Activated naive CD4-positive, alpha-beta T cell treated with anti-CD3 and anti-CD28 coated beads, Interleukin-2, amount 50 U/mL, for 72 hours (primary cell): ENCODE measurements around the gene RAB11FIP5. TPM values are rescaled to one million over a fixed set of nuclear protein-coding genes. Genes with fewer than 3 reads are reported as not detected.
A peak's percentile ranks its signal among the peaks of the same experiment; 100 is the strongest.

ENCODE experiments used
- ATAC-seq, 2 donors: fragments of 150-1000 bp; cut with Tn5 transposase; 2 replicates each; pipeline ENCODE4 v1.10.0; 2021; ENCODE audit warnings: mild to moderate bottlenecking in 2 of 2, moderate library complexity in 2 of 2
- DNase-seq, 2 donors: peaks; one replicate each; pipeline ENCODE4 v3.0.0; 2021 to 2022; ENCODE audit warnings: low spot score in 2 of 2
- H3K27ac Mint-ChIP-seq, 2 donors: one replicate each; pipeline ENCODE4 v1.8.0; 2022; ENCODE audit warnings: mild to moderate bottlenecking in 2 of 2, mixed read lengths in 2 of 2
- H3K36me3 Mint-ChIP-seq, 2 donors: one replicate each; pipeline ENCODE4 v1.8.0; 2022; ENCODE audit warnings: mixed read lengths in 2 of 2
- H3K9me3 Mint-ChIP-seq, 2 donors: one replicate each; pipeline ENCODE4 v1.8.0; 2022; ENCODE audit warnings: mixed read lengths in 2 of 2
- total RNA-seq, 2 donors: library from RNA; stranded (reverse); gene quantifications; one replicate each; pipeline ENCODE4 v1.2.3, GENCODE V29; 2022

Gene RAB11FIP5
- total RNA-seq, 2 donors from 2014 or later = 8.3 to 27.9 TPM

DNA sequence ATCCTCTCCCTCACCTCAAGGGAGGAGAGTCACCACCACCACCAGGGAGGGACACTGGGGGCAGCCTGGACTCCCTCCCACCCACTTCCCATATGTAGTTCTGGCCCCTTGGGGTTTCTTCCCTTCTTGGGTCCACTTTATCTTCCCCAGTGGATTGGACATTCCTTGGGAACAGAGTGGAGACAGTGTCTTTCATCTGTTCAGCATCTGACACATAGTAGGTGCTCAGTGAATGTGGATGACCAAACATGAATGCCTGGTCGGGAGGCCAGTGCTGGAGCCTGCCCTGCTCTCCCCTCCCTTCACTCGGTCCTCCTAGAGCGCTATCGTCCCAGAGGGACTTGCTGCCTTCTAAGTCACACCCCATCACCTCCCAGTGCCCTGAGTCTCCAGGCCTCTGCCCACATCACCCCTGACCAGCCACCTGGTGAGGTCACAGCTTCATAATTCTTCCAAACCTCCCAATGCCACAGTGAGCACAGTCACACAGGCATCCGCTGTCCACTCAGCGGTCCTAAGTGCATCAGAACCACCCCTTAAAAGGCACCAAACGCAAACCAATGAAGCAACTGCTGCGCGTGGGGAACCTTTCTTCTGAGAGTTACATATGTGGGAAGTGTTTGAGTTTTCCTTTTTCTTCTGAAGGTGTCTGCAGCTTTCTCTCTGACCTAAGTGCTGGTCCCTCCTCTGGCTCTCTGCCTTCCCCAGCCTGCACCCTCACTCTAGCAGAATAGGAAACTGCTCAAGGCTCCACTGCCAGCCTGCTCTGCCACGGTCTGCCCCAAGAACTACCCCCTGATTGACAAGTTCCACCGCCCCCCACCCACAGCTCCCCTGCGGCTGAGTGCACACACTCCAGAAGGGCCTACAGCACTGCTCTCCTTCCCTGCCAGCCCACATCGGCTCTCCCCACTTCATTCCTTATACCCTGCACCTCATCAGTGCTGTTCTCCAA, 34.0 kb downstream of the RAB11FIP5 start:
- H3K27ac Mint-ChIP-seq = peak overlapping the region; percentile 4 to 55
- no peaks in the 10 kb centered on the region for H3K9me3 Mint-ChIP-seq
- DNase-seq (no peak), ATAC-seq (no peak)
- no peaks in the 10 kb centered on the region for H3K36me3 Mint-ChIP-seq

DNA sequence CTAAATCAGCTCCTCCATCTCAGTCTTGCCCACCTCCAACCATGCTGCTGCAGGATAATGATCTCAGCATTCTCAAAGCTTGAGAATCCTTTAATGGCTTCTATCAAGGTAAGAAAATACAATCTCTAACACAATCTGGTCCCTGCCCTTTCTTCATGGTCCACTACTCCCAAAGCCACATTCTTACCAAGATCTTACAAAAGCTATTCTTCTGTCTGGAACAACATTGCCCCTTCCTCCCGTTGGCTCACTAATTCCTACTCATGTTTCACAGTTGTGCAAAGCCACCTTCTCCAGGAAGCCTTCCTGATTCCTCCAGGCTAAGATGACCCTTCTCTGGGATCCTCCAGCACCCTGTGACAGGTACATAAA, 35.3 kb downstream of the RAB11FIP5 start:
- H3K27ac Mint-ChIP-seq = peak overlapping the region in 1 of 2 donors; percentile 5
- no peaks in the 10 kb centered on the region for H3K36me3 Mint-ChIP-seq
- ATAC-seq = no peak
- no peak for DNase-seq
- H3K9me3 Mint-ChIP-seq = no peaks in the 10 kb centered on the region

DNA sequence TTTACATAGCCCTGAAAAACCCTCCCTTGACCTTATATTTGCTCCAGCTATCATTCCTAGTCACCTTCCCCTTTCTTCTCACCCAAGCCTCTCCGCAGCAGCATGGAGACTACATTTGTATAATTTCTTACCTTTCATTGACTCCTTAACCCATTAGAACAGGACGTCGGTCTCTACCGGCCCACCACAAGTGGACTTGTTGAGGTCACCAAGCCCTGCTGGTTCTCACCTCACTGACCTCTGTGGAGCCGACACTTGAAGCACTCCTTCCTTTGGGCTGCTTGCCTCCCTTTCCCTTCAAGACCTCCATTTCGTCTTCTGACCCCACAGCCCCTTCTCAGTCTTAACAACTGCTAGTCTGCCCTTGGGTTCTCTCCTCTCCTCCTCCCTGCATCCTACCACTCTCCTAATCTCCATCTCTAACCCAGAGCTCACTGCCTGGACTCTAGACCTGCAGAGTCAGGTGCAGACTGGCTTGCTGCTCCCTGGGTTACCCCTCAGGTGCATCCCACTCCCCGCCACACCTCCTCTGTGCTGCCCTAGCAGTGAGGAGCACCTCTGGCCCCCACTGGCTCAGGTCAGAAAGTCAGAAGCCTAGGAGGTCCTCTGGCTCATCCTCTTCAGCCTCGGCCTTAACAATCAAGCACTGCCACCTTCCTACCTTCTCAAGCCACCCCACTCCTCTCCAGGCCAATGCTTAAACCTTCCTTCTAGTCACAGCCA, 35.9 kb downstream of the RAB11FIP5 start:
- DNase-seq (no peak), ATAC-seq (no peak)
- Mint-ChIP-seq H3K27ac (peak overlapping the region; percentile 3 to 25), H3K9me3 (no peaks in the 10 kb centered on the region), H3K36me3 (peaks cover 0 to 5% of the 10 kb centered on the region in 2 donors)

DNA sequence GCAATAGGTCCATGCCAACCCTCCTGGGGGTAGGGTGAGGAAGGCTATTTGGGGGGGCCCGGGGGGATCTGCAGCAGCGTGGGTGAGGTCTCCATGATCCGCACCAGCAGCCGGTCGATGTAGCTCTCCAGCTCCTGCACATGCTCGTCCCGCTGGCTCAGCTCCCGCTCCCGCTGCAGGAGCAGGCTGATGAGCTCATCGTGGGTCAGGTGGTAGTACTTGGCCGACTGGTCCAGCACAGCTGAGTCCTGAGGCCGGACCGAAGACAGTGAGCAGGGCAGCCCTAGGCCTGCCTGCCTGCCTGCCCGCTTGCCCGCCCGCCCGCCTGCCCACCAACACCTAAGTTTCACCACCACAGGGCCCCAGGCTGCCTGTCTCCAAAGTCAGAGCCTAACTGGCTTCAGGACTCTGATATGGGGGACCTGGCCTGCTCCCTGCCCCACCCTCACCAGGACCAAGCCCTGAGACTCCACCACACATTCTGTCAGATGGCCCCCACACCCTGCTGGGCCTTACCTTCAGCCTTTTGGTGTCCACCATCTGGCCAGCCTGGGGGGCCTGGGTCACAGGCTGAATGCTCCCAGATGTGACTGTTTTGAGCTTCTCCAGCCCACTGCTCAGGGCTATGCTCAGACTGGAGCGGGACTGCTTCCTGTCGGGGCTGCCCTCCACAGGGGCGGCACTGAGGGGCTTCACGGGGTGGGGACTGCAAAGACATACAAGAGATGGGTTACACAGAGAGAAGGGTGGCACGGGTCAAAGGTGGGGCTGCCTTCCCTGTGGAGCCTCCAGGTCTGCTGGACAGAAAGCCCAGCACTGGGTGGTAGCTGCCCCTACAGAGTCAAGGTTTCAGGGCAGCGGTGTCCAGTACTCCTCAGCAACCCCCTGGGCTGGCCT, 37.0 kb downstream of the RAB11FIP5 start:
- DNase-seq = peak in 1 of 2 donors; percentile 53
- Mint-ChIP-seq H3K36me3 (peaks cover 0 to 6% of the 10 kb centered on the region in 2 donors), H3K27ac (peak overlapping the region in 1 of 2 donors; percentile 3), H3K9me3 (no peaks in the 10 kb centered on the region)
- ATAC-seq = no peak

DNA sequence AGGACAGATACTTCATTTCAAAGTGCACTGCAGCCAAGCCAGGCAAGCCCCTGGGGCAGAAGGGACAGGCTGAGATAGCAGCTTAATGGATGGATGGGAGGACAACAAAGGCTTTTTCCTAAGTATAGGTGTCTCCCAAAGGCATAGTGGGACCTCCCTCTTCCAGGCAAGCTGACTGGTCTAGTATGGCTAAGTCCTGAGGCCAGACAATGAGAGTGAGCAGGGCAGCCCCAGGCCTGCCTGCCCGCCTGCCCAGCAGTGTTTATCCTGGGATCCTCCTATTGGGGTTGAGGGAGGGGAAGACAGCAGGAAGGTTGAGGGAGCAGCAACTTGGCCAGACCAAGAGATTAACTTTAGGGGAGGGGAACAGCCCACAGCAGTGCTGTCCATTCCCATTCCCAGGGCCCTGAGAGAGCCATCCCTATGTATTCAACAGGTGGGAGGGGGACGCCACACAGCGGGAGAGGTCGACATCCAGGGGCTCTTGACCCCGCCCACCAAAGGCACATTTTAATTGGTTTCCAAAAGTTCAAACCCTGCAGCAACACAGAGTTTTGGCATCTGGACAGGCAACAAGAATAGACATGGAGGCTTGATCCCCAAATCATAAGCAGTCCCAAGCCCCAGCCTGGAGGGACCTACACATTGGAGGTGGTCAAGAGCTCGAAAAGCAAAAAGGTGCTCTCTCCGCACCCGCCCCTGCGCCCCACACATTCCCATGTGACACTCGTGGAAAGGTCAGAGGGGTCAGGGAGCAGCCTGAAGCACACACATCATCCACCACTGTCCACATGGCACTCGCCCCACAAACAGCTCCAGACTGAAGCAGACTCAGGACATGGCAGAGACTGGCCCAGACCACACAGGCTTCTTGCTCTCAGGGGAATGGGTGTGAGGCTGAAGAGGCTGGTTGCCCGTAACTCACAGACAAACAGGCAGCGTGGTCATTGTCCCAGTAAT, 38.4 kb downstream of the RAB11FIP5 start:
- Mint-ChIP-seq H3K9me3 (no peaks in the 10 kb centered on the region), H3K36me3 (peaks cover 0 to 6% of the 10 kb centered on the region in 2 donors), H3K27ac (no peak overlapping the region)
- DNase-seq (peak in 1 of 2 donors; percentile 31), ATAC-seq (no peak)

DNA sequence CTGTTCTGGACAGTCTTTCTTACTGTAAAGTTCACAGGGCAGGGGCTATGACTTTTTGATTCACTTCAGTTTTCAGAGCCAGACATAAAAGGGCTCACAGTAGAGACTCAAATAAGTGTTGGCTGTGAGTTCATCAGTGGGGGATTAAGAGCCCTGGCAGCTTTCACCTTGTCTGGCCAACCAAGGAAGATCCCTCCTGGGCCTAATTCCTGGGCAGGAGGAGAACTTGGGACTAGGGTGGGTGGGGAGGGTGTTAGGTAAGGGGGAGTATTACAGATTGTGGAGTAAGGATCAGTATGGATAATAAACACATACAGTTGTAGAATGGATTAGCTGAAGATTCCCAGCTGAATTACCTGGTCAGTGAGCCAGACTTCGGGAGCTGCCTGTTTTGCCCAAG, 40.3 kb downstream of the RAB11FIP5 start:
- Mint-ChIP-seq H3K27ac (peak overlapping the region in 1 of 2 donors; percentile 89), H3K36me3 (peaks cover 0 to 6% of the 10 kb centered on the region in 2 donors), H3K9me3 (no peaks in the 10 kb centered on the region)
- ATAC-seq = no peak
- peak in 1 of 2 donors; percentile 30 for DNase-seq

DNA sequence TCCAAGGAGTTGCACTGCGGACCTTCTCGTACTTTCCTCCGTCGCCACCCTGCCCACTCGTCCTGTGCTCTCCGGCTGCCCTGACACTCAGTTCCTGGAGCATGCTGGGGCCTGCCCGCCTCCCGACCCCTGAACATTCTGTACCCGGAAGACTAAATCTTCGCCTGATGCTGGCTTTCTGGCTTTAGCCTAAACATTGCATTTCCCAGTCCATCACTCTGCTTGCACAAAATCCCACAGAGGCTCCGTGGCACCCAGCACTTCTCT, 40.7 kb downstream of the RAB11FIP5 start:
- H3K36me3 Mint-ChIP-seq = peaks cover 0 to 6% of the 10 kb centered on the region in 2 donors
- peak; percentile 15 to 54 for DNase-seq

DNA sequence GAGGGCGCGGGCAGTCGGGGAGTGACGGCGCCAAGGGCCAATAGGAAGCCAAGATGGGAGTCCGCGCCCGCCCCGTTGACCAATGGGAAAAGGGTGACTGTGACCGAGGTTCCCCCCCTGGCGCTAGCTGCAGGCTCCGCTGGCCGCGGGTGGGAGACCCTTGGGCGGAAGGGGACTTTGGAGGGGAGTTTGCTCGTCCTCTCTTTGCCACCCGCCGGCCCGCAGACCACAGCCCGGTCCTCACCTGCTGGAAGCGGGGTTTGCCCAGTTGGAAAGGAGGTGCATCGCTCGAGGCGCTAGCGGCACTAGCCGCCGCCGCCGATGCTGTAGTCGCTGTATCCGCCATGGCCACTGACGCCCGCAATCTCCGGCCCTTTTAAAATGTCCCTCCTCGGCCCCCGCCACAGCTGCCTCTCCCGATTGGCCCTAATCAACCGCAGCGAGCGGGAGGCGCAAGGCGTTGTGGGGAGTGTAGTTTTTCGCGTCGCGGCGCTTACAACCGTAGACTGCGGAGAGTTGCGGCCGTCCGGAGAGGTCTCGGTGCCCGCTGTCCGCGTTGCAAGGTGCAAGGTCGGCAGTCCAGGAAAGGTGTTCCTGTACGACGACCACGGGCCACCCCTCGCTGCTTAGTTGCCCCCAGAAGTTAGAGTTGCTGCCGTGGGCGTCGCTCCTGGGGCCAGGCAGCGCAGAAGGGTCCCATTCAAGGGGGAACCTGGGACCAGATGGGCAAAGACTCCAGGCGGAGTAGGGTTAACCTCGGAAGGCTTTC, 41.2 kb downstream of the RAB11FIP5 start, which contains the start of gene SFXN5:
Gene SFXN5 (minus strand): TSS at position 353 of the 769 bp plus-strand sequence. CDS start 7 bp downstream, at position 346.
- Mint-ChIP-seq H3K27ac (peak within 1 kb of the TSS; percentile 89 to 97), H3K9me3 (no peaks in the 10 kb centered on the region), H3K36me3 (peaks cover 0 to 6% of the 10 kb centered on the region in 2 donors)
- ATAC-seq = peak; percentile 92
- DNase-seq = peak; percentile 98

More for the DNA sequence above, 40.7 kb downstream of the RAB11FIP5 start:
- no peak for ATAC-seq
- H3K27ac Mint-ChIP-seq = peak overlapping the region; percentile 18 to 89
- H3K9me3 Mint-ChIP-seq = no peaks in the 10 kb centered on the region

DNA sequence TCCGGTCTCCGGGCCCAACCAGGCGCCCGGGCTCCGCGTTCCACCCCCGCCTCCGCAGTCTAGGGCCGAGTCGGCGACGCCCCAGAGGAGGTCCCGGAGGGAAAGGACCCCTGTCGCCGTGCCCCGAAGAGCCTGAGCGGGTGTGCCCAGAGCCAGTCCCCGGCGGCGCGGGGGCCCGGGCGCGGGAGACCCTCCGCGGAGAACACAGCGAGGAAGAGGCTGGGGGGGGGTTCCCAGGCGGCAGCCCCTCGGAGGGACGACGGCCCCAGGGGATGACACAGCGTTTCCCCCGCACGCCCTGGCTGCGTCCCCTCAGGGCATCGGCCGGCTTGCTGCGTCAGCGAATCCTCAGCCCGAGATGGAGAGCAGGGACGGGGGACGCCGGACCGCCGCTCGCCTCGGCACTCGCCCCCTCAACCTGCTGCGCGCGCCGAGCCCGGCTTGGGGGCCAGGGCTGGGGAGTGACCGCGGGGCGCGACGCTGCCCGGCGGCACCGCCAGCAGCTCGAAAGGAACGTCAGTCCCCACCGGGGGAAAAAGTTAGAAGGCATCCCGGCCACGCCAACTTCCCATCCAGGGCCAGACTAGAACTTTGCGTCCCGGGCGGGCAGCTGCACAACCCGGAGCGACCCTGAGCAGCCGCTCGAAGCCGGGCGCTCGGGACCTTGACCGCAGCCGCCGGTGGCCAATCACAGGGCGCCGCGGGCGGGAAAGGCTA, 41.9 kb downstream of the RAB11FIP5 start:
- Mint-ChIP-seq H3K9me3 (no peaks in the 10 kb centered on the region), H3K36me3 (peaks cover 0 to 6% of the 10 kb centered on the region in 2 donors), H3K27ac (peak overlapping the region in 1 of 2 donors; percentile 89)
- DNase-seq (peak; percentile 48 to 74), ATAC-seq (peak; percentile 27 to 29)

DNA sequence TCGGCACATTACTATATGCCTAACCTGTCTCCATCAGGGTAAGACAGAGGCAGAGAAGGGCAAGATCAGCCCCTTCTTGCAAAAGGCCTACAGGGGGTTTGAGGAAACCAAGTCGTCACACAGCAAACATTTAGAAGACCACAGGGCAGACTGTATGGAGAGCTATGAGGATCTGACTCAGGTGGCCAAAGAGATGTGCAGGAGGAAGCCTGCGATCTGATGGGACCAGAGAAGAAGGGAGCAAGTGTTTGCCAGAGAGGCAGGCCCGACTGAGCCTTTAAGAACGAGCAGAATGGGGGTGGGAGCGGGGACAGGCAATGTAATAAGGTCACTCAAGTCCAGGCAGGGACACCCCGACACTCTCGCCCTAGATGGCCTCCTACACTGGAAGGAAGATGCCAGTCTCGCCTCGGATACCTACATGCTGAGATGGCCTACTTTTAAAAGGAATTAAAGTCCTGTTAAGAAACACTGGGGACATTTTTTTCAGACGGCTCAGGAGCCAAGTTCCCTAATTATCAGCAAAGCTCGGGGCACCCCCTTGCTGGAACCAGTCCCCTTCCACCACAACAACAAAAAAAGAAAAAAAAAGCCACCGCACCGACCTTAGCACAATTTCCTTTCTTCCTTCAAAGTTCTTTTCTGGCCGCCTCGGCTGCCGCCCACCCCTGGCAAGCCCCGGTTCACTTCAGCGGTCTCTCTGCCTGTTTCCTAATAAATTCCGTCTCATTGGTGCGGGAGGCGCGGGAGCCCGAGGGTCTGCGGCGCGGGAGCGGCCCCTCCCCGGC, 42.7 kb downstream of the RAB11FIP5 start:
- no peak for ATAC-seq
- Mint-ChIP-seq H3K27ac (peak overlapping the region; percentile 62 to 67), H3K36me3 (peaks cover 0 to 6% of the 10 kb centered on the region in 2 donors), H3K9me3 (no peaks in the 10 kb centered on the region)
- peak in 1 of 2 donors; percentile 56 for DNase-seq

DNA sequence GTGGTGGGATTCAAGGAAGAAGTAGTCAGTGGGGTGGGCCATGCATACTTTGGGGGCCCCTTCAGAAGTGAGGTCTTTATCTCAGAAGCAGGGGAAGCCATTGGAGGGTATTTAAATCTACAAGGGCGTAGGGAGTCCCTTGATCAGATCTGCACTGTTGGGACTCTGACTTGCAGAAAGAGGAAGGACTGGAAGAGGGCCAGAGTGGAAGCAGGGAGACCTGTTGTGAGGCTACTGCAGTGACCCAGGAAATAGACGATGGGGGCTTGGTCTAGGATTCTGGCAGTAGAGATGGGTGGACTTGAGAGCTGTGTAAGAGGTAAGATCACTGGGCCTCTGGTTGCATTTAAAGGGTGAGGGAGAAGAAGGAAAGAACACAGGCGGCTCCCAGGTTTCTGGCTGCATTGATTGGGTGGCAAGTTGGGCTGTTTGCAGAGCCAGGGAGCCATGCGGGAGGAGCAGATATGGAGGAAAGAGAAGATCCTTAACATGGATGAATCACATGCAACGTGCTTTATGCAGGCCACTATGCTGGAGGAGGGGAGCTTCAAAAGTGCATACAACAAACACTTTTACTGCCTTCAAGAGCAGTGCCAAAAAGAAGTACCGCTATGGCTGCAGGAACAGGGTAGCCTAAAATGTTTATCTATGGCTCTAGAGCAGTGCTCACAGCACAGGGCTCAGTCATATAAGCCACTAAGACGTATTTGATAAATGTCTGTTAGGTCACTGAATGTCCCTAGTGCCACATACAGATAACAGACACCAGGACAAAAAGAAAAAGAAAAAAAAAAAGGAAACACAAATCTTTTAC, 43.5 kb downstream of the RAB11FIP5 start:
- H3K27ac Mint-ChIP-seq = peak overlapping the region; percentile 62 to 67
- peaks cover 0 to 6% of the 10 kb centered on the region in 2 donors for H3K36me3 Mint-ChIP-seq
- no peak for ATAC-seq

DNA sequence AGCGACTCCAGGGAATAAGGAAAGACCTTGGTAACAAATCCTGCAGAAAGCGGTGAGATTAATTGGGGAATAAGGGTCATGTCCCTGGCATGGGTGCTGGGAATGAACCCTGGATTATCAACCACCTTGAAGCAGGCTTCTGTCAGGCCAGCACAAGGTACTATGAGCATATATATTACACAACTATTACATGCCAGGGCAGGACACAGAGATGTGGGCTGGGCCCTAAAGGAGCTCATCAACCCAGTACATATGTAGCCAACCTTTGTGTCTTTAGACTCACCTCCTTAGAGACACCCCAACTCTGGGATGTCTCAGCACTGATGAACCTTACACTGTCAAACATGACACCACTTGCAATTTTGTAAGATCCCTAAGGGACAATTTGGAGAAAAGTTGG, 44.6 kb downstream of the RAB11FIP5 start:
- DNase-seq = no peak
- peaks cover 0 to 6% of the 10 kb centered on the region in 2 donors for H3K36me3 Mint-ChIP-seq
- H3K9me3 Mint-ChIP-seq = no peaks in the 10 kb centered on the region

More for the DNA sequence above, 43.5 kb downstream of the RAB11FIP5 start:
- H3K9me3 Mint-ChIP-seq = no peaks in the 10 kb centered on the region
- DNase-seq = peak in 1 of 2 donors; percentile 30

DNA sequence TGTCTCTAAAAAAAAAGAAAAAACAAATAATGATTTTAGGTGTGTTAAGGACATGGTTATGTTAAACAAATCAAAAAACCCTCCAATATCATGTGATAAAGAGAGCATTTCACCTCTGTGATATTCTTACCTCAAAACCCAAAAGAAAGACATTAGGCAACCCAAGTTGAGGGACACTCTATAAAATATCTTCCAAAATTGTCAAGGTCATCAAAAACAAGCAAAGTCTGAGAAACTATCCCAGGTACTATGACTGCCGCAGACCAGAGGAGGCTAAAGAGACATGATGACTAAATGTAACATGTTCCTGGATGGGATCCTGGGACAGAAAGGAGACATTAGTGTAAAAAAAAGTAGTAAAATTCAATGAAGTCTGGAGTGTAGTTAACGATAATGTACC, 45.7 kb downstream of the RAB11FIP5 start:
- Mint-ChIP-seq H3K9me3 (no peaks in the 10 kb centered on the region), H3K27ac (no peak overlapping the region), H3K36me3 (peaks cover 0 to 3% of the 10 kb centered on the region in 2 donors)
- DNase-seq (no peak), ATAC-seq (no peak)

More for the DNA sequence above, 44.6 kb downstream of the RAB11FIP5 start:
- no peak for ATAC-seq
- H3K27ac Mint-ChIP-seq = no peak overlapping the region
